WTC11 (cell line): ENCODE measurements around the gene SEL1L3. TPM values are rescaled to one million over a fixed set of nuclear protein-coding genes. Genes with fewer than 3 reads are reported as not detected.

ENCODE experiments used
- ATAC-seq: fragments of 200-7000 bp; cut with Tn5 transposase; 2 replicates; pipeline ENCODE4 v1.10.0; 2021; ENCODE audit warnings: mild to moderate bottlenecking, moderate library complexity
- CTCF ChIA-PET: fragments of 300-600 bp; sonication (Branson Sonifier 250); formaldehyde crosslinking; loops from one replicate; lab custom pipeline; 2021; ENCODE audit warnings: antibody characterized with exemption; lab: Charles Lee
- POLR2A ChIA-PET: fragments of 350-600 bp; sonication (Branson Sonifier 250); formaldehyde crosslinking; loops from one replicate; lab custom pipeline; 2021; ENCODE audit warnings: antibody characterized with exemption; lab: Charles Lee
- DNase-seq: peaks from one replicate; pipeline ENCODE4 v3.0.0; 2021; ENCODE audit warnings: low spot score
- H3K27ac Mint-ChIP-seq: 2 replicates; pipeline ENCODE4 v1.8.0; 2021; ENCODE audit warnings: mixed read lengths
- H3K27me3 Mint-ChIP-seq: 2 replicates; pipeline ENCODE4 v1.8.0; 2021; ENCODE audit warnings: low read depth, mild to moderate bottlenecking, moderate library complexity, mixed read lengths
- H3K36me3 Mint-ChIP-seq: 2 replicates; pipeline ENCODE4 v1.8.0; 2021; ENCODE audit warnings: mixed read lengths
- H3K4me1 Mint-ChIP-seq: 2 replicates; pipeline ENCODE4 v1.8.0; 2022; ENCODE audit warnings: mixed read lengths
- H3K4me3 Mint-ChIP-seq: 2 replicates; pipeline ENCODE4 v1.8.0; 2021; ENCODE audit warnings: mild to moderate bottlenecking, moderate library complexity, mixed read lengths
- H3K9me3 Mint-ChIP-seq: 2 replicates; pipeline ENCODE4 v1.8.0; 2021; ENCODE audit warnings: mixed read lengths
- CREB1 ChIP-seq: sonication (generic); formaldehyde crosslinking; IDR thresholded peaks from 2 replicates; pipeline ENCODE4 v1.8.0; 2023; ENCODE audit warnings: mild to moderate bottlenecking, missing genetic modification reagents
- EMX1 ChIP-seq: fragments of 250-450 bp; sonication (Bioruptor Pico); IDR thresholded peaks from 2 replicates; pipeline ENCODE4 v1.8.0; 2021; ENCODE audit warnings: mild to moderate bottlenecking
- ERG ChIP-seq: fragments of 250-450 bp; sonication (Bioruptor Pico); IDR thresholded peaks from 2 replicates; pipeline ENCODE4 v1.8.0; 2021; ENCODE audit warnings: mild to moderate bottlenecking
- FOXJ3 ChIP-seq: sonication (generic); formaldehyde crosslinking; IDR thresholded peaks from 2 replicates; pipeline ENCODE4 v1.9.0; 2021; ENCODE audit warnings: missing genetic modification reagents, mild to moderate bottlenecking, borderline replicate concordance
- GABPB1 ChIP-seq: sonication (generic); formaldehyde crosslinking; IDR thresholded peaks from 2 replicates; pipeline ENCODE4 v1.8.1; 2023; ENCODE audit warnings: mild to moderate bottlenecking, missing genetic modification reagents
- GRHL2 ChIP-seq: fragments of 250-450 bp; sonication (Bioruptor Pico); IDR thresholded peaks from 2 replicates; pipeline ENCODE4 v1.8.0; 2022; ENCODE audit warnings: mild to moderate bottlenecking, moderate library complexity; ENCODE audit not compliant: insufficient replicate concordance, severe bottlenecking
- HMGA2 ChIP-seq: fragments of 250-450 bp; sonication (Bioruptor Pico); IDR thresholded peaks from 2 replicates; pipeline ENCODE4 v1.4.0; 2021; ENCODE audit warnings: mild to moderate bottlenecking, moderate library complexity
- SMAD4 ChIP-seq: sonication (generic); formaldehyde crosslinking; IDR thresholded peaks from 2 replicates; pipeline ENCODE4 v1.8.0; 2022; ENCODE audit warnings: mild to moderate bottlenecking, missing genetic modification reagents
- SP1 ChIP-seq: sonication (generic); formaldehyde crosslinking; conservative IDR thresholded peaks from 2 replicates; pipeline ENCODE4 v1.8.1; 2022; ENCODE audit warnings: missing genetic modification reagents
- TCF7 ChIP-seq: sonication (generic); formaldehyde crosslinking; IDR thresholded peaks from 2 replicates; pipeline ENCODE4 v1.8.0; 2022; ENCODE audit warnings: mild to moderate bottlenecking, low read depth, missing genetic modification reagents, moderate library complexity
- ZBTB43 ChIP-seq: sonication (generic); formaldehyde crosslinking; IDR thresholded peaks from 2 replicates; pipeline ENCODE4 v1.8.1; 2023; ENCODE audit warnings: mild to moderate bottlenecking, missing genetic modification reagents
- total RNA-seq: library from RNA; stranded (reverse); gene quantifications from 3 replicates; pipeline ENCODE4 v1.2.3, GENCODE V29; 2021
- TF ChIP-seq, protein P1 (sequence below): sonication (generic); formaldehyde crosslinking; IDR thresholded peaks from 2 replicates; pipeline ENCODE4 v1.8.1; 2023; ENCODE audit warnings: mild to moderate bottlenecking, missing genetic modification reagents
- TF ChIP-seq, protein P2 (sequence below): sonication (generic); formaldehyde crosslinking; IDR thresholded peaks from 2 replicates; pipeline ENCODE4 v1.8.0; 2022; ENCODE audit warnings: mild to moderate bottlenecking, missing genetic modification reagents
- TF ChIP-seq, protein P3 (sequence below): sonication (generic); formaldehyde crosslinking; IDR thresholded peaks from 2 replicates; pipeline ENCODE4 v1.8.1; 2022; ENCODE audit warnings: low read depth, missing genetic modification reagents, borderline replicate concordance

SEL1L3 gene
- total RNA-seq, 1 experiment from 2014 or later: 31.5 TPM

DNA sequence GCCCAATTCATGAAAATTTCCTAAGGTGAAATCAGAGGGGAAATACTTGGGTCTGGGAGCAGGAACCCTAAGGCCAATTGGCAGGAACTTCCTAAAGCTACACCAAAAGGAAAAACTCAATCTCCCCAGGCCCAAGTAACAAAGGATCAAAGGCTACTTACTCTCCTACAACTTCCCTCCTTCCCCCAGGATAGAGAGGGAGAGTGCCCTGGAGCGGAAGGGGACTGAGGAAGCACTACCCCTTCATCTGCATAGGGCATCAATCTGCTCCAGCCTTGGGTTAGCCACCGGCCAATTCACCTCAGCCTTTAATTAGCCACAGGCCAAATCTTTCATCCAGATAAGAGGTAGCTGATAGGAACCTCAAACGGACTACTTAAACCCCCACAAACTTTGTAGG is 152.2 kb downstream of the SEL1L3 start (continued):
- TF ChIP-seq, protein P1, sequence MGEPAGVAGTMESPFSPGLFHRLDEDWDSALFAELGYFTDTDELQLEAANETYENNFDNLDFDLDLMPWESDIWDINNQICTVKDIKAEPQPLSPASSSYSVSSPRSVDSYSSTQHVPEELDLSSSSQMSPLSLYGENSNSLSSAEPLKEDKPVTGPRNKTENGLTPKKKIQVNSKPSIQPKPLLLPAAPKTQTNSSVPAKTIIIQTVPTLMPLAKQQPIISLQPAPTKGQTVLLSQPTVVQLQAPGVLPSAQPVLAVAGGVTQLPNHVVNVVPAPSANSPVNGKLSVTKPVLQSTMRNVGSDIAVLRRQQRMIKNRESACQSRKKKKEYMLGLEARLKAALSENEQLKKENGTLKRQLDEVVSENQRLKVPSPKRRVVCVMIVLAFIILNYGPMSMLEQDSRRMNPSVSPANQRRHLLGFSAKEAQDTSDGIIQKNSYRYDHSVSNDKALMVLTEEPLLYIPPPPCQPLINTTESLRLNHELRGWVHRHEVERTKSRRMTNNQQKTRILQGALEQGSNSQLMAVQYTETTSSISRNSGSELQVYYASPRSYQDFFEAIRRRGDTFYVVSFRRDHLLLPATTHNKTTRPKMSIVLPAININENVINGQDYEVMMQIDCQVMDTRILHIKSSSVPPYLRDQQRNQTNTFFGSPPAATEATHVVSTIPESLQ (CRISPR knock-in tag): no peak

DNA sequence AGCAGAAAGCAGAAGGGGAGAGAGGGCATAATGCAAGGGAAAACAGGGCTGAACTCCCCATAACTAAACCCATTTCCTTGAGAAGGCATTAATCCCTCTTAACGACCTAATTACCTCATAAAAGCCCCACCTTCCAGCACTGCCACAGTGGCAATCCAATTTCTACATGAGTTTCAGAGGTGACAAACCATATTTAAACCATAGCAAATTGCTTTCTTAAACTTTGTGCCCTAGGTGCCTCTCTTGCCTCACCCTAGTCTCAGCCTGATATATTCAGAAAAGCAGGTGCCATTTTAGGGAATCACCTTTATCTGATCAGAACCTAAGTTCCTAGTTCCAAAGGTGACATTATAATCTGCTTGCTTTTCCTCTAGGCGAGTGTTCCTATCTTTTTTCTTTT is 158.3 kb downstream of the SEL1L3 start:
- peaks cover 8% of the 10 kb centered on the region for H3K9me3 Mint-ChIP-seq
- ChIA-PET POLR2A (no interaction called here), CTCF (interaction anchor here (1.2 to 2.4 kb wide), 3 partner anchors 173 to 265 kb away, joined by 3 to 8 read pairs (median 4); no protein-coding TSS in a partner anchor)
- no peak overlapping the region for H3K27ac Mint-ChIP-seq
- H3K4me1 Mint-ChIP-seq: no peaks in the 10 kb centered on the region
- TF ChIP-seq CREB1 (CRISPR knock-in tag) (no peak), GABPB1 (CRISPR knock-in tag) (no peak), SP1 (no peak), EMX1 (CRISPR knock-in tag) (no peak), GRHL2 (no peak), ZBTB43 (CRISPR knock-in tag) (no peak), ERG (CRISPR knock-in tag) (no peak), TCF7 (CRISPR knock-in tag) (no peak), FOXJ3 (CRISPR knock-in tag) (no peak), SMAD4 (CRISPR knock-in tag) (no peak), HMGA2 (CRISPR knock-in tag) (no peak)
- TF ChIP-seq, protein P1 (CRISPR knock-in tag): no peak
- TF ChIP-seq, protein P2, sequence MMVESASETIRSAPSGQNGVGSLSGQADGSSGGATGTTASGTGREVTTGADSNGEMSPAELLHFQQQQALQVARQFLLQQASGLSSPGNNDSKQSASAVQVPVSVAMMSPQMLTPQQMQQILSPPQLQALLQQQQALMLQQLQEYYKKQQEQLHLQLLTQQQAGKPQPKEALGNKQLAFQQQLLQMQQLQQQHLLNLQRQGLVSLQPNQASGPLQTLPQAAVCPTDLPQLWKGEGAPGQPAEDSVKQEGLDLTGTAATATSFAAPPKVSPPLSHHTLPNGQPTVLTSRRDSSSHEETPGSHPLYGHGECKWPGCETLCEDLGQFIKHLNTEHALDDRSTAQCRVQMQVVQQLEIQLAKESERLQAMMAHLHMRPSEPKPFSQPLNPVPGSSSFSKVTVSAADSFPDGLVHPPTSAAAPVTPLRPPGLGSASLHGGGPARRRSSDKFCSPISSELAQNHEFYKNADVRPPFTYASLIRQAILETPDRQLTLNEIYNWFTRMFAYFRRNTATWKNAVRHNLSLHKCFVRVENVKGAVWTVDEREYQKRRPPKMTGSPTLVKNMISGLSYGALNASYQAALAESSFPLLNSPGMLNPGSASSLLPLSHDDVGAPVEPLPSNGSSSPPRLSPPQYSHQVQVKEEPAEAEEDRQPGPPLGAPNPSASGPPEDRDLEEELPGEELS (CRISPR knock-in tag): no peak
- TF ChIP-seq, protein P3, sequence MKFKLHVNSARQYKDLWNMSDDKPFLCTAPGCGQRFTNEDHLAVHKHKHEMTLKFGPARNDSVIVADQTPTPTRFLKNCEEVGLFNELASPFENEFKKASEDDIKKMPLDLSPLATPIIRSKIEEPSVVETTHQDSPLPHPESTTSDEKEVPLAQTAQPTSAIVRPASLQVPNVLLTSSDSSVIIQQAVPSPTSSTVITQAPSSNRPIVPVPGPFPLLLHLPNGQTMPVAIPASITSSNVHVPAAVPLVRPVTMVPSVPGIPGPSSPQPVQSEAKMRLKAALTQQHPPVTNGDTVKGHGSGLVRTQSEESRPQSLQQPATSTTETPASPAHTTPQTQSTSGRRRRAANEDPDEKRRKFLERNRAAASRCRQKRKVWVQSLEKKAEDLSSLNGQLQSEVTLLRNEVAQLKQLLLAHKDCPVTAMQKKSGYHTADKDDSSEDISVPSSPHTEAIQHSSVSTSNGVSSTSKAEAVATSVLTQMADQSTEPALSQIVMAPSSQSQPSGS (CRISPR knock-in tag): no peak
- DNase-seq (no peak), ATAC-seq (no peak)
- H3K36me3 Mint-ChIP-seq: peaks cover 6% of the 10 kb centered on the region
- no peaks in the 10 kb centered on the region for H3K27me3 Mint-ChIP-seq
- no peak overlapping the region for H3K4me3 Mint-ChIP-seq
